GM23248 (cell line): ENCODE results near the gene TPK1. TPM values are rescaled to one million over a fixed set of nuclear protein-coding genes. Genes with fewer than 3 reads are reported as not detected.
"Not testable (repeated sequence)": the region's sequence is repeated elsewhere in the genome, so short reads cannot be mapped to it uniquely, and the experiment has no call there.

ENCODE experiments used
- DNase-seq: peaks from one replicate; pipeline ENCODE4 v3.0.0-alpha.2; 2015
- H2AFZ ChIP-seq: fragments of 200-600 bp; sonication (generic); 2 replicates; pipeline ENCODE4 v1.6.1; 2016; ENCODE audit warnings: antibody characterized with exemption
- H3F3A ChIP-seq: fragments of 200-600 bp; sonication (generic); 2 replicates; pipeline ENCODE4 v1.6.1; 2016; ENCODE audit warnings: mild to moderate bottlenecking, antibody characterized with exemption, mixed run types; ENCODE audit not compliant: insufficient read depth
- H3K27ac ChIP-seq: fragments of 200-600 bp; sonication (generic); 2 replicates; pipeline ENCODE4 v1.5.1; 2016; ENCODE audit warnings: mild to moderate bottlenecking
- H3K27me3 ChIP-seq: fragments of 200-600 bp; sonication (generic); replicated peaks from 2 replicates; pipeline ENCODE4 v1.6.1; 2016; ENCODE audit warnings: mild to moderate bottlenecking; ENCODE audit not compliant: insufficient read depth
- H3K36me3 ChIP-seq: fragments of 200-600 bp; sonication (generic); 2 replicates; pipeline ENCODE4 v1.6.1; 2016; ENCODE audit warnings: low read depth, mild to moderate bottlenecking
- H3K4me1 ChIP-seq: fragments of 200-600 bp; sonication (generic); 2 replicates; pipeline ENCODE4 v1.6.1; 2016; ENCODE audit warnings: mild to moderate bottlenecking; ENCODE audit not compliant: insufficient read depth
- H3K4me2 ChIP-seq: fragments of 200-600 bp; sonication (generic); one replicate; pipeline ENCODE4 v1.6.1; 2016; ENCODE audit warnings: mild to moderate bottlenecking; ENCODE audit not compliant: unreplicated experiment
- H3K4me3 ChIP-seq: fragments of 200-600 bp; sonication (generic); 2 replicates; pipeline ENCODE4 v1.5.1; 2016; ENCODE audit warnings: mild to moderate bottlenecking
- H3K79me2 ChIP-seq: fragments of 200-600 bp; sonication (generic); 2 replicates; pipeline ENCODE4 v1.6.1; 2016; ENCODE audit warnings: mild to moderate bottlenecking; ENCODE audit not compliant: insufficient read depth
- H3K9ac ChIP-seq: fragments of 200-600 bp; sonication (generic); 2 replicates; pipeline ENCODE4 v1.6.1; 2016; ENCODE audit warnings: mild to moderate bottlenecking
- H3K9me2 ChIP-seq: fragments of 200-600 bp; sonication (generic); 2 replicates; pipeline ENCODE4 v1.6.1; 2016; ENCODE audit warnings: mixed run types, mild to moderate bottlenecking, moderate library complexity; ENCODE audit not compliant: insufficient read depth
- H3K9me3 ChIP-seq: fragments of 200-600 bp; sonication (generic); one replicate; pipeline ENCODE4 v1.6.1; 2017; ENCODE audit warnings: low read depth
- H4K20me1 ChIP-seq: fragments of 200-600 bp; sonication (generic); 2 replicates; pipeline ENCODE4 v1.6.0; 2016; ENCODE audit not compliant: insufficient read depth
- EZH2 ChIP-seq: fragments of 200-600 bp; sonication (generic); IDR thresholded peaks from 2 replicates; pipeline ENCODE4 v1.6.1; 2018; ENCODE audit warnings: antibody characterized with exemption, mild to moderate bottlenecking; ENCODE audit not compliant: insufficient read depth, poor library complexity, severe bottlenecking
- EZH2phosphoT487 ChIP-seq: fragments of 200-600 bp; sonication (generic); IDR thresholded peaks from 2 replicates; pipeline ENCODE4 v1.6.1; 2018; ENCODE audit warnings: antibody characterized with exemption, moderate library complexity, mild to moderate bottlenecking, low read depth; ENCODE audit not compliant: insufficient read depth
- WGBS, 2 experiments: methylation state at CpG; one replicate each; pipeline ENCODE4 v1.1.6; 2015 to 2017; ENCODE audit warnings: low lambda C conversion rate in 2 of 2, low coverage in 1 of 2; ENCODE audit errors: missing lambda C conversion rate in 2 of 2; 5-methylcytosine and 5-hydroxymethylcytosine counted together
- in situ Hi-C: fragments of 300-500 bp; cut with MboI; formaldehyde crosslinking; loops from 2 replicates; pipeline ENCODE4 v1.15.0; 2020
- polyA plus RNA-seq: library from polyadenylated mRNA; unstranded; fragments of >200 nt; fragmentation: Nextera tagmentation; extraction: Ambion mirVana; gene quantifications from 2 replicates; pipeline ENCODE4 v1.2.1, GENCODE V29; 2016
- total RNA-seq: library from RNA; depleted of rRNA; stranded (reverse); fragments of >200 nt; shearing (Covaris generic); gene quantifications from 2 replicates; pipeline ENCODE4 v1.2.3, GENCODE V29; 2014

TPK1 gene
- total and polyA plus RNA-seq, 2 experiments from 2014 or later, result 2.9 to 3.7 TPM

- 25 to 34% methylated on average over 1 of the region's 1 CpG for WGBS, 2 experiments
- TF ChIP-seq EZH2phosphoT487 (no peak), EZH2 (no peak)
Measured at GRCh38 chr7:144579687-144580086, 256.2 kb downstream of the TPK1 start.

DNA sequence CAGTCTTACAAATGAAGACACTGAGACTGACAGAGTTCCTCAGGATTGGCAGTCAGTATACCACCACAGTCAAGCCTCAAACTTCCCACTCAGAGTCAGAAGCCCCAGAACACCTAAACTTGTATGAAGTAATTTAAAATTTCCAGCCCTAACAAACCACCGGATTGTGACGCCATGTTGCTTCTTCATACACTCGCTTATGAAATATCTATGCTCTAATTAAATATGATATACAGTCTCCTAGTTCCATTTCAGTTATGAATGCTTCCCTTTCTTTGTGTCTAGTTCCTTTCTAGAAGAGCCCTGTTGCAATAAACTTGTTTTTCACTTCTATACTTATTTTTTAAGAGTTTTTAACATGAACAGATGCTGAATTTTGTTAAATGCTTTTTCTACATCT, 260.4 kb downstream of the TPK1 start:
- WGBS, 2 experiments, result 75 to 80% methylated on average over 3 of the region's 3 CpGs
- no peak overlapping the region for H3K27ac ChIP-seq
- H2AFZ ChIP-seq, result no peak overlapping the region
- DNase-seq, result no peak
- H3K79me2 ChIP-seq, result no peaks in the 10 kb centered on the region
- H3K4me1 ChIP-seq, result no peaks in the 10 kb centered on the region
- H3K27me3 ChIP-seq, result no peaks in the 10 kb centered on the region
- no peak for TF ChIP-seq EZH2
- TF ChIP-seq EZH2phosphoT487, result no peak
- no peak overlapping the region for H3K4me2 ChIP-seq
- H3K9ac ChIP-seq, result no peak overlapping the region
- no peaks in the 10 kb centered on the region for H3K9me3 ChIP-seq
- no peaks in the 10 kb centered on the region for H3F3A ChIP-seq
- in situ Hi-C loops, result no loop called here
- H3K9me2 ChIP-seq, result no peaks in the 10 kb centered on the region
- H4K20me1 ChIP-seq, result no peaks in the 10 kb centered on the region
- no peaks in the 10 kb centered on the region for H3K36me3 ChIP-seq
- no peak overlapping the region for H3K4me3 ChIP-seq

More at GRCh38 chr7:144579687-144580086, 256.2 kb downstream of the TPK1 start:
- Histone ChIP-seq H3K36me3 (no peaks in the 10 kb centered on the region), H3K4me3 (no peak overlapping the region), H3K9me2 (no peaks in the 10 kb centered on the region), H3K9me3 (no peaks in the 10 kb centered on the region), H3F3A (no peaks in the 10 kb centered on the region), H3K4me2 (no peak overlapping the region), H3K27ac (no peak overlapping the region), H4K20me1 (no peaks in the 10 kb centered on the region), H3K27me3 (no peaks in the 10 kb centered on the region), H3K9ac (no peak overlapping the region), H2AFZ (no peak overlapping the region), H3K4me1 (no peaks in the 10 kb centered on the region), H3K79me2 (no peaks in the 10 kb centered on the region)
- DNase-seq, result no peak
- in situ Hi-C loops, result no loop called here

DNA sequence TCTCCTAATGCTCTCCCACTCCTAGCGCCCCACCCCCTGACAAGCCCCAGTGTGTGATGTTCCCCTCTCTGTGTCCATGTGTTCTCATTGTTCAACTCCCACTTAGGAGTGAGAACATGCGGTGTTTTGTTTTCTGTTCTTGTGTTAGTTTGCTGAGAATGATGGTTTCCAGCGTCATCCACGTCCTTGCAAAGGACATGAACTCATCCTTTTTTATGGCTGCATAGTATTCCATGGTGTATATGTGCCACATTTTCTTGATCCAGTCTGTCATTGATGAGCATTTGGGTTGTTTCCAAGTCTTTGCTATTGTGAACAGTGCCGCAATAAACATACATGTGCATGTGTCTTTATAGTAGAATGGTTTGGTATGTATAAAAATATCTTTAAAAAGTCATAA, 261.1 kb downstream of the TPK1 start:
- H3F3A ChIP-seq, H3K4me2 ChIP-seq, H4K20me1 ChIP-seq, H3K79me2 ChIP-seq, DNase-seq, in situ Hi-C loops, H3K9me3 ChIP-seq, H3K4me3 ChIP-seq, H3K27ac ChIP-seq, H3K4me1 ChIP-seq, H3K27me3 ChIP-seq, H3K9me2 ChIP-seq, H2AFZ ChIP-seq, H3K36me3 ChIP-seq, H3K9ac ChIP-seq: not testable (repeated sequence)
- 59 to 60% methylated on average over 5 of the region's 5 CpGs for WGBS, 2 experiments

DNA sequence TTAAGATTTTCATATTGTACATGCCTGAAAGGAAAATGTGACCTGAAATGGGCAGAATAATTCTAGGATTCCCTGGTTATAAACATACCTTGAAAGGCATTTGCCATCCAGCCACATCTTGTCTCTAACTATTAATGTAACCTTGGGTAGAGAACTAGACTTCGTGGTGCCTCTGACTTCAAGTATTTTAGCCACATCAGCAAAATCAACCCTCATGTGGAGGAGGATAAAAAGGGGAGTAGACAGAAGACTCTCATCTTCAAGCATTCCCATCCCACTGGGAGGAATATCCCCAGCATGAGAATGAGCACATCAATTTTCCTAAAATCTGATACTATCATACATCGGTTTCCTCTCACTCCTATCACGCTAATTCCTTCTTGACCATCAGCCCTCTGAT, 267.6 kb downstream of the TPK1 start:
- Histone ChIP-seq H3K36me3 (no peaks in the 10 kb centered on the region), H3K4me1 (no peaks in the 10 kb centered on the region), H3F3A (no peaks in the 10 kb centered on the region), H3K9ac (no peak overlapping the region), H4K20me1 (no peaks in the 10 kb centered on the region), H3K79me2 (no peaks in the 10 kb centered on the region), H2AFZ (no peak overlapping the region), H3K4me3 (no peak overlapping the region), H3K9me3 (no peaks in the 10 kb centered on the region), H3K27ac (no peak overlapping the region), H3K27me3 (no peaks in the 10 kb centered on the region), H3K9me2 (no peaks in the 10 kb centered on the region), H3K4me2 (no peak overlapping the region)
- DNase-seq, result no peak
- WGBS, 2 experiments, result 59 to 63% methylated on average over 3 of the region's 3 CpGs
- in situ Hi-C loops, result no loop called here
- TF ChIP-seq EZH2 (no peak), EZH2phosphoT487 (no peak)

DNA sequence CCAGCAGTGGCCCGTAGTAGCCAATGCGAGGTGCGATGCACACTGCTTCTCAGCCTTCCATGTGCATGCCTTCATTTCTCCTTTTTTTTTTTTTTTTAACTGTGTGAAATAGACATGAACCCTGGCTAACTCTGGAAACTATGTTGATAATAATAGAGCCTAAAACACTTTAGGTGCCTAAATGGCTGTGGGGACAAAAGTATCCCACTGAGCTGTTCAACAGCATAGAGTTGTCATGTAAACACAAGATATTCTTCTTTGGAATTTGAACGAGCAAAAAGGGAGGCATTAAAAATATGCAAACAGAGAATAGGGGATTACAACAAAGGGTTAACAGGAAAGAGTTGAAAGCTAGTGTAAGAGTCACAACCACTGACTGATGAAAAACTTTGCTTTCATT, 270.3 kb downstream of the TPK1 start:
- H3K27ac ChIP-seq, result no peak overlapping the region
- H3K4me1 ChIP-seq, result no peaks in the 10 kb centered on the region
- no peaks in the 10 kb centered on the region for H3K79me2 ChIP-seq
- TF ChIP-seq EZH2phosphoT487 (no peak), EZH2 (no peak)
- DNase-seq, result no peak
- in situ Hi-C loops, result no loop called here
- no peaks in the 10 kb centered on the region for H4K20me1 ChIP-seq
- H3K4me3 ChIP-seq, result no peak overlapping the region
- no peak overlapping the region for H2AFZ ChIP-seq
- no peaks in the 10 kb centered on the region for H3F3A ChIP-seq
- H3K9me3 ChIP-seq, result no peaks in the 10 kb centered on the region
- H3K27me3 ChIP-seq, result no peaks in the 10 kb centered on the region
- H3K9me2 ChIP-seq, result no peaks in the 10 kb centered on the region
- no peak overlapping the region for H3K4me2 ChIP-seq
- H3K9ac ChIP-seq, result no peak overlapping the region
- 48 to 57% methylated on average over 4 of the region's 4 CpGs for WGBS, 2 experiments
- H3K36me3 ChIP-seq, result no peaks in the 10 kb centered on the region
